Lung (tissue), 12 donors: ENCODE results near the gene DRICH1. TPM values are rescaled to one million over a fixed set of nuclear protein-coding genes. Genes with fewer than 3 reads are reported as not detected.

Experiments used
- ATAC-seq: fragments of 200-7000 bp; cut with Tn5 transposase; one replicate; pipeline ENCODE4 v1.9.1; 2020; ENCODE audit warnings: moderate number of reproducible peaks; ENCODE audit not compliant: insufficient read depth, low FRiP score
- DNase-seq, 3 donors: peaks; one replicate each; pipeline ENCODE4 v3.0.0-alpha.2; 2013 to 2017
- H3K27ac ChIP-seq, 2 donors: one replicate each; pipeline ENCODE4 v1.5.1; 2013; ENCODE audit warnings: mild to moderate bottlenecking in 2 of 2, moderate library complexity in 2 of 2, control low read depth in 1 of 2, inconsistent platforms in 1 of 2, low read depth in 1 of 2, low read length in 1 of 2
- H3K27me3 ChIP-seq, 3 donors: one replicate each; pipeline ENCODE4 v1.5.1; 2013; ENCODE audit warnings: low read length in 2 of 3; ENCODE audit not compliant: control insufficient read depth in 3 of 3, insufficient read depth in 3 of 3
- H3K36me3 ChIP-seq, 4 donors: one replicate each; pipeline ENCODE4 v1.5.1; 2013; ENCODE audit warnings: low read length in 4 of 4, mild to moderate bottlenecking in 1 of 4, moderate library complexity in 1 of 4; ENCODE audit not compliant: control insufficient read depth in 4 of 4, insufficient read depth in 4 of 4
- H3K4me1 ChIP-seq, 5 donors: one replicate each; pipeline ENCODE4 v1.5.1; 2013; ENCODE audit warnings: low read length in 5 of 5, mild to moderate bottlenecking in 2 of 5, moderate library complexity in 1 of 5; ENCODE audit not compliant: control insufficient read depth in 5 of 5, insufficient read depth in 5 of 5
- H3K4me3 ChIP-seq: one replicate; pipeline ENCODE4 v1.5.1; 2013; ENCODE audit warnings: mild to moderate bottlenecking, control low read depth, moderate library complexity
- H3K9ac ChIP-seq, 2 donors: one replicate each; pipeline ENCODE4 v1.5.1; 2013; ENCODE audit warnings: low read length in 2 of 2, control low read depth in 1 of 2; ENCODE audit not compliant: insufficient read depth in 1 of 2
- H3K9me3 ChIP-seq, 4 donors: one replicate each; pipeline ENCODE4 v1.5.1; 2013; ENCODE audit warnings: low read length in 3 of 4, mild to moderate bottlenecking in 1 of 4, moderate library complexity in 1 of 4; ENCODE audit not compliant: control insufficient read depth in 4 of 4, insufficient read depth in 3 of 4
- WGBS, 2 donors: extraction: QIAGEN DNeasy Blood & Tissue Kit; methylation state at CpG; one replicate each; pipeline ENCODE4 v1.1.7; 2013; 5-methylcytosine and 5-hydroxymethylcytosine counted together
- polyA plus RNA-seq, 2 donors: library from polyadenylated mRNA; stranded (reverse); fragments of 200-250 nt; gene quantifications; one replicate each; pipeline ENCODE4 v1.2.1, GENCODE V29; 2013
- total RNA-seq, 2 donors: library from RNA; depleted of rRNA in 1 of 2; stranded (reverse); fragments of >200 nt in 1 of 2; gene quantifications; one replicate each; pipeline ENCODE4 v1.2.1, GENCODE V29; 2014 to 2021
- TF ChIP-seq, protein P1 (sequence below): IDR thresholded peaks from 2 replicates; pipeline ENCODE4 v1.5.1; 2012; ENCODE audit warnings: mild to moderate bottlenecking; ENCODE audit errors: control extremely low read depth, extremely low read depth
- donor health status: control.
- donor health status: control.
- donor health status: Bipolar disorder and iron deficiency.
- donor health status: healthy.
- donor health status: DM: yes; HTN: yes; CAD: no.

Gene DRICH1
- total and polyA plus RNA-seq, 4 donors: 0.15 to 0.86 (median 0.65) TPM

DNA sequence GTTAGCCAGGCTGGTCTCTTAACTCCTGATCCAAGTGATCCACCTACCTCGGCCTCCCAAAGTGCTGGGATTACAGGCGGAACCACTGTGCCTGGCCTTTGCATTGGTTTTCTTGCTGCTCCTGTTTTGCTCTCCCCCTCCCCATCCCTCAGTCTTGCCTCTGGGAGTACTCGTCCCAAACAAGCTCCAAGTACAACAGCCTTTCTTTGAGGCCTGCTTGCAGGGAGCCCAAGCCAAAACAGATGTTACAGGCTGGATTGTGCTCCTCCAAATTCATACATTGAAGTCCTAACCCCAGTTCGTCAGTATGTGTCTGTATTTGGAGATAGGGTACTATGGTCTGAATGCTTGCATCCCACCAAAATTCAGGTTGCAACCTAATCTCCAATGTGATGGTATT, 60.6 kb downstream of the DRICH1 start:
- no peaks in the 10 kb centered on the region for H3K36me3 ChIP-seq
- H3K27me3 ChIP-seq: no peaks in the 10 kb centered on the region
- H3K9me3 ChIP-seq: peaks cover 0 to 2% (median 0%) of the 10 kb centered on the region in 4 donors
- 83 to 87% methylated on average over 4 of the region's 4 CpGs for WGBS, 2 donors
- no peak overlapping the region for H3K27ac ChIP-seq
- no peak for DNase-seq
- TF ChIP-seq, protein P1, sequence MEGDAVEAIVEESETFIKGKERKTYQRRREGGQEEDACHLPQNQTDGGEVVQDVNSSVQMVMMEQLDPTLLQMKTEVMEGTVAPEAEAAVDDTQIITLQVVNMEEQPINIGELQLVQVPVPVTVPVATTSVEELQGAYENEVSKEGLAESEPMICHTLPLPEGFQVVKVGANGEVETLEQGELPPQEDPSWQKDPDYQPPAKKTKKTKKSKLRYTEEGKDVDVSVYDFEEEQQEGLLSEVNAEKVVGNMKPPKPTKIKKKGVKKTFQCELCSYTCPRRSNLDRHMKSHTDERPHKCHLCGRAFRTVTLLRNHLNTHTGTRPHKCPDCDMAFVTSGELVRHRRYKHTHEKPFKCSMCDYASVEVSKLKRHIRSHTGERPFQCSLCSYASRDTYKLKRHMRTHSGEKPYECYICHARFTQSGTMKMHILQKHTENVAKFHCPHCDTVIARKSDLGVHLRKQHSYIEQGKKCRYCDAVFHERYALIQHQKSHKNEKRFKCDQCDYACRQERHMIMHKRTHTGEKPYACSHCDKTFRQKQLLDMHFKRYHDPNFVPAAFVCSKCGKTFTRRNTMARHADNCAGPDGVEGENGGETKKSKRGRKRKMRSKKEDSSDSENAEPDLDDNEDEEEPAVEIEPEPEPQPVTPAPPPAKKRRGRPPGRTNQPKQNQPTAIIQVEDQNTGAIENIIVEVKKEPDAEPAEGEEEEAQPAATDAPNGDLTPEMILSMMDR: no peak
- no peak for ATAC-seq
- H3K4me3 ChIP-seq: no peak overlapping the region
- no peaks in the 10 kb centered on the region for H3K4me1 ChIP-seq
- no peak overlapping the region for H3K9ac ChIP-seq

DNA sequence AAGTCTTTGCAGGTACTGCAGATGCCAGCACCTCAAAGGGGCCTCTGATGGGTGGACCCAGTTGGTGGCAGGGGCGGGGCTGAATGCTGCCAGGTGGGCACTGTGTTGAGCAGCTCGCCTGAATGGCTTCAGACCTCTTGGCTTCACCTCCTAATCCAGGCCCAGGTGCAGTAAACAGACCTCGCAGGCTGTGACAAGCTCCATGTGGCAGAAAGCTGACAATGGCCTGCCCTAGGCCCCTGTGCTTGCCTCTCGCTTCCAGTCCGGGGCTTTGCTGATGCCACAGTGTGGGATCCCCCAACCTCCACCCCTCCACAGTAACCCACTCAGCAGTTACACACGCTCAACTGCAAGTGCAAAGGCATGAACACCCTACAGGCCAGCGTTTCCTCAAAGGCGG, 61.4 kb downstream of the DRICH1 start:
- Histone ChIP-seq H3K9me3 (peaks cover 0 to 2% (median 0%) of the 10 kb centered on the region in 4 donors), H3K27me3 (no peaks in the 10 kb centered on the region), H3K4me3 (no peak overlapping the region), H3K36me3 (no peaks in the 10 kb centered on the region), H3K9ac (no peak overlapping the region), H3K4me1 (peaks cover 0 to 5% (median 2%) of the 10 kb centered on the region in 5 donors), H3K27ac (no peak overlapping the region)
- DNase-seq (no peak), ATAC-seq (no peak)
- TF ChIP-seq, protein P1: no peak
- WGBS, 2 donors: 76 to 88% methylated on average over 8 of the region's 8 CpGs

DNA sequence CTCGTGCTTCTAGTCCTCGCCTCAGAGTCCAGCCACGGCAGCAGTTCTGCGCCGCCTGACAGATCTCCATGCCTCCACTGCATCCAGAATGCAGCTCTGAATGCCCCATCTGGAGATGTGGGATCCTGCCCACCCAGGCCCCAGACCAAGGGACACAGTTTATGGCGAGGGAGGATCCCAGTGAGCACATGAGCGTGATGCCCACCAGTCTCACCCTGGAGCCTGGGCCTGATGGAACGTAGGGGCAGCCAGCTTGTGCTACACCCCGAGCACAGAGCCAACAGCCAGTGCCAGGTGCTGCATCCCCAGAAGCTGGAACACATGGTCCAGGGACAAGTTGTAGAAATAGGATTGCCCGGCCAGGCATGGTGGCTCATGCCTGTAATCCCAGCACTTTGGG, 62.4 kb downstream of the DRICH1 start:
- Histone ChIP-seq H3K4me1 (peaks cover 0 to 9% (median 5%) of the 10 kb centered on the region in 5 donors), H3K36me3 (no peaks in the 10 kb centered on the region), H3K27ac (no peak overlapping the region), H3K4me3 (no peak overlapping the region), H3K9me3 (peaks cover 0 to 2% (median 0%) of the 10 kb centered on the region in 4 donors), H3K27me3 (no peaks in the 10 kb centered on the region), H3K9ac (no peak overlapping the region)
- 95 to 96% methylated on average over 10 of the region's 10 CpGs for WGBS, 2 donors
- ATAC-seq: no peak
- TF ChIP-seq, protein P1: no peak
- no peak for DNase-seq

DNA sequence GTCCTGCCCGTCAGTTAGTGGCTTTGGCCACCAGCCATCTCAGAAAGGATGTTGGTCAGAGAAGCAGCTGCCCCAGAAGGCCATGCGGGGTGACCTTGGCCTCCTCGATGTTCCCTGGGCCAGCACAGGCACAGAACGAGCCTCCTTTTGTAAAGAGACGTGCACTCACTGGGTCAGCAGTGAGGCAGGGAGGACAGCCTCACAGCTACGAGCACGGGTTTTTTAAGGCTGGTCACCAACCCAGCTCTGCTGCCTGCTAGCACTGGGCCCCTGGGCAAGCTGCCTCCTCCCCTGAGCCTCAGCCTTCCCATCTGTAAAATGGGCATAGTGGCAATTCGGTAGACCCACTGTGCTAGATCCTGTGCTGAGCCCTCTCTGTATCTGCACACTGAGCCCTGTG, 62.8 kb downstream of the DRICH1 start:
- ATAC-seq (no peak), DNase-seq (no peak)
- no peak overlapping the region for H3K9ac ChIP-seq
- peaks cover 0 to 9% (median 5%) of the 10 kb centered on the region in 5 donors for H3K4me1 ChIP-seq
- 77 to 81% methylated on average over 8 of the region's 8 CpGs for WGBS, 2 donors
- TF ChIP-seq, protein P1: no peak
- H3K27me3 ChIP-seq: no peaks in the 10 kb centered on the region
- peaks cover 0 to 2% (median 0%) of the 10 kb centered on the region in 4 donors for H3K9me3 ChIP-seq
- H3K36me3 ChIP-seq: no peaks in the 10 kb centered on the region
- H3K27ac ChIP-seq: no peak overlapping the region
- no peak overlapping the region for H3K4me3 ChIP-seq
